IMR-90 (cell line): ENCODE data around the gene GPC2.
A peak's percentile ranks its signal among the peaks of the same experiment; 100 is the strongest.

Experiments
- BHLHE40 ChIP-seq: fragments of 150-350 bp; IDR thresholded peaks from 2 replicates; pipeline ENCODE4 v1.6.1; 2016; ENCODE audit warnings: mild to moderate bottlenecking, low read depth, low read length
- CEBPB ChIP-seq: IDR thresholded peaks from 2 replicates; pipeline ENCODE4 v1.6.1; 2012; ENCODE audit warnings: low read depth, low read length, improper control_type of control experiment
- CHD1 ChIP-seq: IDR thresholded peaks from 2 replicates; pipeline ENCODE4 v1.6.1; 2012; ENCODE audit warnings: low read depth, low read length, improper control_type of control experiment
- ELK1 ChIP-seq: fragments of 150-350 bp; IDR thresholded peaks from 2 replicates; pipeline ENCODE4 v1.6.1; 2016; ENCODE audit warnings: low read depth, mild to moderate bottlenecking, low read length, moderate library complexity, borderline replicate concordance
- MAZ ChIP-seq: IDR thresholded peaks from 2 replicates; pipeline ENCODE4 v1.6.1; 2012; ENCODE audit warnings: low read depth, mild to moderate bottlenecking, low read length, improper control_type of control experiment, moderate library complexity, borderline replicate concordance
- MXI1 ChIP-seq: IDR thresholded peaks from 2 replicates; pipeline ENCODE4 v1.6.1; 2012; ENCODE audit warnings: low read depth, mild to moderate bottlenecking, low read length, moderate library complexity, borderline replicate concordance
- NFE2L2 ChIP-seq: fragments of 150-350 bp; IDR thresholded peaks from 2 replicates; pipeline ENCODE4 v1.6.1; 2016; ENCODE audit warnings: low read depth, mild to moderate bottlenecking, low read length
- POLR2A ChIP-seq: IDR thresholded peaks from 2 replicates; pipeline ENCODE4 v1.6.1; 2012; ENCODE audit warnings: mild to moderate bottlenecking, low read depth, low read length
- RAD21 ChIP-seq: IDR thresholded peaks from 2 replicates; pipeline ENCODE4 v1.6.1; 2012; ENCODE audit warnings: low read length, improper control_type of control experiment
- RCOR1 ChIP-seq: IDR thresholded peaks from 2 replicates; pipeline ENCODE4 v1.6.1; 2012; ENCODE audit warnings: mild to moderate bottlenecking, low read length, improper control_type of control experiment; ENCODE audit not compliant: insufficient replicate concordance
- RFX5 ChIP-seq: IDR thresholded peaks from 2 replicates; pipeline ENCODE4 v1.8.0; 2012; ENCODE audit warnings: low read depth, mild to moderate bottlenecking, low read length, moderate library complexity
- SMC3 ChIP-seq: fragments of 150-350 bp; IDR thresholded peaks from 2 replicates; pipeline ENCODE4 v1.6.1; 2016; ENCODE audit warnings: low read depth, mild to moderate bottlenecking, antibody characterized with exemption, low read length, moderate library complexity
- USF2 ChIP-seq: fragments of 150-350 bp; IDR thresholded peaks from 2 replicates; pipeline ENCODE4 v1.6.1; 2017; ENCODE audit warnings: mild to moderate bottlenecking, antibody characterized with exemption, low read length, low read depth
- TF ChIP-seq, protein P1 (sequence below): conservative IDR thresholded peaks from 2 replicates; pipeline ENCODE4 v1.5.1; 2012; ENCODE audit warnings: mild to moderate bottlenecking, low read depth, low read length, improper control_type of control experiment

DNA sequence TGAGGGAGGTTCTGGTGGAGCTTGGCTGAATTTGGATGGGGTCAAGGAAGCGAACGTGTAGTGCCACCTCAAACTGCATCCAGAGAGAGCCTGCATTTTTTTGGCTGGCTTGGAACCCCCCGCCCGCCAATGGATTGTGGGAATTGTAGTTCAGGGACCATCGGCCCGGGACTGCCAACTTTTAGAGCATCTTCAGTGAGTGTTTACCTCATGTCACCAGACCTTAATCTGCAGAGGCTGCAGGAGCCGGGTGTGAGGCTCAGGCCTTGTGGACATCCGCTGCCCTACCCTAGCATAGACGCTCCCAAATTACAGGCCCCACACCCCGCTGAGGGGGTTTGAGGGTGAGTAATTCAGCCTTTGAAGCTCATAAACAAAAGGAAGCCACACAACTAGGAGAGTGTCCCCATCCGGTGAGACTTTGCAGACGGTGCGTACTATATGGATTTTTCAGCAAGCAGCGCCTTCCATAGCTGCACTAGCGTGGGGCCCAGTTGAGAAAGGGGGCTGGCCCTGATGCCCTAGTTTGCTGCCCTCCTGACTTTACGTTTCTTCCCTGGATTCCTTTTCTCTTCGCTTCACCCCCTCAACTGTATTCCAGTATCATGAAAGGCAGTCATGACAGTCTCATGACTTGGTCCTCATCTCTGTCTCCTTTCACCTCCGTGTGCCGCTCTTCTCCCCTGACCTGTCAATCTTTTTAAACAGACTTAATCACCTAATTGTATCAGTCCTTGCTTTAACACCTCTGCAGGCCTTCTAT, 57.0 kb downstream of the GPC2 start:
- TF ChIP-seq USF2 (no peak), CHD1 (no peak), MXI1 (no peak), POLR2A (no peak), RAD21 (no peak), RFX5 (no peak), SMC3 (no peak), ELK1 (no peak), NFE2L2 (no peak), CEBPB (no peak), RCOR1 (no peak), BHLHE40 (peak; percentile 58; the same call in 1 of the 2 replicates), MAZ (peak; percentile 45; the same call in 1 of the 2 replicates)
- TF ChIP-seq, protein P1, sequence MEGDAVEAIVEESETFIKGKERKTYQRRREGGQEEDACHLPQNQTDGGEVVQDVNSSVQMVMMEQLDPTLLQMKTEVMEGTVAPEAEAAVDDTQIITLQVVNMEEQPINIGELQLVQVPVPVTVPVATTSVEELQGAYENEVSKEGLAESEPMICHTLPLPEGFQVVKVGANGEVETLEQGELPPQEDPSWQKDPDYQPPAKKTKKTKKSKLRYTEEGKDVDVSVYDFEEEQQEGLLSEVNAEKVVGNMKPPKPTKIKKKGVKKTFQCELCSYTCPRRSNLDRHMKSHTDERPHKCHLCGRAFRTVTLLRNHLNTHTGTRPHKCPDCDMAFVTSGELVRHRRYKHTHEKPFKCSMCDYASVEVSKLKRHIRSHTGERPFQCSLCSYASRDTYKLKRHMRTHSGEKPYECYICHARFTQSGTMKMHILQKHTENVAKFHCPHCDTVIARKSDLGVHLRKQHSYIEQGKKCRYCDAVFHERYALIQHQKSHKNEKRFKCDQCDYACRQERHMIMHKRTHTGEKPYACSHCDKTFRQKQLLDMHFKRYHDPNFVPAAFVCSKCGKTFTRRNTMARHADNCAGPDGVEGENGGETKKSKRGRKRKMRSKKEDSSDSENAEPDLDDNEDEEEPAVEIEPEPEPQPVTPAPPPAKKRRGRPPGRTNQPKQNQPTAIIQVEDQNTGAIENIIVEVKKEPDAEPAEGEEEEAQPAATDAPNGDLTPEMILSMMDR: no peak
